GM12892 (cell line): ENCODE measurements around the gene TCAIM.

Experiments
- POLR2A ChIP-seq: IDR thresholded peaks from 2 replicates; pipeline ENCODE4 v1.6.1; 2011; ENCODE audit warnings: low read depth, low read length, control low read depth
- TAF1 ChIP-seq: IDR thresholded peaks from 2 replicates; pipeline ENCODE4 v1.6.1; 2011; ENCODE audit warnings: low read depth, mild to moderate bottlenecking, control low read depth, low read length, borderline replicate concordance

- no peak for TF ChIP-seq TAF1
- no peak for TF ChIP-seq POLR2A
These were observed 97.6 kb downstream of the TCAIM start for GRCh38 chr3:44436181-44436580.
